COLO668 (cell line): ENCODE measurements around the gene RPL7L1.
"Not testable (repeated sequence)": the region's sequence is repeated elsewhere in the genome, so short reads cannot be mapped to it uniquely, and the experiment has no call there.

ENCODE experiments used
- DNase-seq: peaks from one replicate; lab custom pipeline; 2025; ENCODE audit not compliant: unreplicated experiment; lab: John Stamatoyannopoulos, UW

RPL7L1 gene

DNA sequence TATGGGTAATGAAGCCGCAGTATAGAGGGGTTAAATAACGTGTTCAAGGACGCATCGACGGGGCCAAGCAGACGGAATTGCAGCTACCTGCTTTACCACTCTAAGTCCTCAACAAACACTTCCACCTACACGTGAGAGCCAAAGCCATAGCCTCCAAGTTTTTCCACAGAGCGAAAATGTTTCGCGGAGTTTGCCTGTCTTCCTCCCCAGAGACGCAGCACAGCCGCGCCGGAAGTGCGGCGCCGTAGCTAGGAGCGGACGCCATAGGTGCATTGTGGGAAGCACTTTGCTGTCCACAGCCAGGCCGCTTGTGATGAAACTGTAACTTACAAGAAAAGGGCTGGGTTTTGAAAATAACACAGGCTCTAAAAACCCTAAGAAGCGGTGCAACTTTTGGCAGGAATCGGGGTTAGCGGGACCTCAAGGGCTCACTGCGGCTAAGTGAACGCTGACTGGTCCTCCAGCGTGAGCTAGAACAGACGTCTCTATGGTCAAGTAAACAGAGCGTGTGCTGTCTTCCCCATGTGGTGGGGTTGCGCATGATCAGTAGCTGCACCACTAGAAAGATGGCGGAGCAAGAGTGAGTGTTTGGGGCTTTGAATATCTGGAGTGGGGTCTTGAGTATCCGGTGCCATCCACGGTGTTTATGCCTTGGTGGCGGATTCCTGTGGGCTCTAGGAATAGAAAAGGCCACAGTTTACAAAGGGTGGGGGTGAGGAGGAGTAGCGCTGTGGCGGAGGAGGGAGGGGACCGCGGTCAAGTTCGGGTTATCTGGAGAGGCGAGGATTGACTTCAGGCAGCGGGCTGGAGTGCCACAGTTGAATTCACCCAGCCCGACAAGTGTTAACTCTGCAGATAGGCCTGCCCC lies at the start of gene RPL7L1:
Gene RPL7L1, plus strand, starts transcription at position 245 of the 868 bp plus-strand sequence. Its CDS starts 295 bp downstream, at position 540.
- DNase-seq, result peak; percentile 79

DNA sequence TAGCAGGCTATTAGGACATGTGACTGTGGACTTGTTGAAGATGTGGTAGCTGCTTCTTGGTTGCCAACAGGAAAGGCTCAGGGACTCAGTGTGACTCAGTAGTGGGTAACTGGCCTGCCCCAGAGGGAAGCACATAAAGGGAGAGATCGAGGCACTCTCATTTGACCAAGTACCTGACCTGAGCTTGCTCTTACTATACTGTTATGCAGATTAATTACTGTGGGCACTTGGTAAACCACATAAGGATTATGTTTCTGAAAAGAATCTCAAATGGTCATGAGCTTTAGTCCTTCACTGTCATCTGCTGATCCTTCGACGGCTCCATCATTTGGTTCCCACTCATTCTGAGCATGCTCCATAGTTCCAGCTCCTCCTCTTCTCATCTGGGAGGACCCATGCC lies 48.2 kb upstream of the RPL7L1 start:
- no peak for DNase-seq

DNA sequence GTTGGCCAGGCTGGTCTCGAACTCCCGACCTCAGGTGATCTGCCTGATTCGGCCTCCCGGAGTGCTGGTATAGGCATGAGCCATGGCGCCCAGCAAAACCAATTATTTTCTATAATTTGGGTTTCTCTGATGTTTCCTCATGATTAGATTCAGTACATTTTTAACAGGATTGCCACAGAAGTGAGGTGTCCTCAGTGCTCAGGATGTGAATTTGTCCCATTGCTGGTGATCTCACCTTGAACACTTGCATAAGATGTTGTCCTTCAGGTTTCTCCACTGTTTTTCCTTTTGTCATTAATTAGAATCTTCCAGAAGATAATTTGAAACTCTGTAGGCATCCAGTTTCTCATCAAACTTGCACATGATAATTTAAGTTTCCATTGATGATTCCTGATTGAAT lies 45.4 kb upstream of the RPL7L1 start:
- no peak for DNase-seq

DNA sequence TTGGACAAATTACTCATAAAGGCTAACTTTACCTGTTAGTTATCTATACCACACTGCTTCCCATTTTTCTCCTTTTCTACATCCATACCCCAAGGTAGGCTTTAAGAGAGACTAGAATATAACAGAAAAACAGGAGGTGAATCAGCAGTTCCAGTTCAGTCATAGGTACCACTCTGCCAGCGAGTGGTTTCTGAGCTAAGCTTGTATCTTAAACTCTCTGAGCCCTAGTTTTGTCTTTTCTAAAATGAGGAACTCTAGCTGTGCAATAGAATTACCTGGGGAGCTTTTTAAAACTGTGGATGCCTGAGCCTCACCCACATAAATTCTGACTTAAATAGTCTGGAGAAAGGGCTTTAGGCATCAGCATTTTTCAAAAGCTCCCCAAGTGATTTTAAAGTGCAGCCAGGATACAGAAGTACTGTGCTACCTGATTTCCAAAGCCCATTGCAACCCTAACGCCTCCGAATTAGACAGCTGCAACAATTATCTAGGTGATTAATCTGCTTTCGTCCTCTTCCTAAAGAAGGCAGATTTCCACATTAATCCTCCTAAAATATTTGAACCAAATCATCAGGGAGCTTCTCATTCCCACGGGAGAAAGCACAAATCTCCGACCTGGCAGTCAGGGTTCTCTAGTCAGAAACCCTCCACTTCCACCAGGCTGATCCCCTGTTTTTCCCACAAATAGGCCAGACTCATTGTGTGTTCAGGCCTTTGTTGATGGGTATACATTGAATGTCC lies 37.4 kb upstream of the RPL7L1 start:
- DNase-seq, result no peak

DNA sequence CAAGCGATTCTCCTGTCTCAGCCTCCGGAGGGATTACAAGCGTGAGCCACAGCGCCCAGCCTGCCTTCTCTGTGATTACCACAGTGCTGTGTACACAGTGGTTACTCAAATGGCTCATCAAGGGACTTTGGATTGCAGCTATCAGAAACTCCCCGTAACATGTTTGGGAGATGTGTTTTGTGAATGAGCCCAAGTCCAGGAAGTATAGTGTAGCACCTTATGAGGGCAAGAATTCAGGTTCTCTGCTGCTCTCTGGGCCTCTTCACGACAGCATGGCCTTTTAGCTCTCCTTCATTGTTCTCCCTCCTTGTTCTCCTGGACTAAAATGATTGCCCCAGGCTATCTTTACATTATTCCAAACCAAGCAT lies 34.1 kb upstream of the RPL7L1 start:
- peak; percentile 43 for DNase-seq

DNA sequence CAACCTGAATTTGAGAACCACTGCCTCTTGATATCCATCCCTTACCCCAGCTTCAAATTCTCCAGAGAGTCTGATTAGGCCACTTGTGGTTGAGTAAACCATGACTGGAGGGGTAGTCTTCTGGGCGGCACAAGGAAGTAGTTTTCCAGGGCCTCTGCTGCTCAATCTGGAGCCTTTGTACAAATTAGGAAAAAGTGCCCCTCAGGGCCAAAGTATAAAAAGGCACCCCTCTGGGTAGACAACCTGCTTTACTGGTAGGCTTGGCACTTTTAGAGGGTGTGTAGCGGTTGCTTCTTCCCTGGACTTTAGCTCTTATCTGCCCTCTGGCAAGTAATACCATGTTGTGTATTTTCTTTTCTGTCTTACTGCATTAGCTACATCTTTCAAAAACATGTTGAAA lies 32.9 kb upstream of the RPL7L1 start:
- DNase-seq, result no peak

DNA sequence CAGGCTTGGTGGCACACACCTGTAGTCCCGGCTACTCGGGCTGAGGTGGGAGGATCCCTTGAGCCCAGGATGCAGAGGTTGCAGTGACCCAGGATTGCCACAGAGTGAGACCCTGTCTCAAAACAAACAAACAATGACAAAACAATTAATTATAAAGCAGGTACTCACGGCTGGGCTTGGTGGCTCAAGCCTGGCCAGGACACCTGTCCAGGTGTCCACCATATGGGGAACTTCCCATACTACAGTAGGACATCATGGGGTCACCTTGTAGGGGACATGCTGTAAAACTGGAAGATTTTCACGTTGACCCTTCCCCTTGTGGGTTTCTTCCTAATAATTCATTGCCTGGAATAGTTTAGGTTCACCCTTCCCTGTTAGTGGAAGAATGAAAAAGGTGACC lies 30.7 kb upstream of the RPL7L1 start:
- no peak for DNase-seq

DNA sequence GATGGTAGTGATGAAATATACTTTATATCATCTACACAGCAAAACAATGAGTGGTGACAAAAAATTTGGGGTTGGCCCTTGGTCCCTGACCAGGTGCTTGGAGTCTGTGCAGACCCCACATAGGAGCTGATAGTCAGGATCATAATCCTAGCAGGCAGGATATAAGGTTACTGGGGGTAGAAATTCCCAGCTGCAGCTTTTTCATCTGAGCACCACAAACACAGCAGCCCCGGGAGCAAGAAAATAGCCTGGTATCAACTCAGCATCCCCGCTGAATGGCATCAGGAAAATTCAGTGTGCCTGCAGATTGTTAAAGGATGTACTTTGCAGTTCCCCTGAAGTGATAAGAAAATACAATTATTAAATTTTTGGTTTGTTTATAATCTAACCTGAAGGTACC lies 27.8 kb upstream of the RPL7L1 start:
- DNase-seq, result no peak

DNA sequence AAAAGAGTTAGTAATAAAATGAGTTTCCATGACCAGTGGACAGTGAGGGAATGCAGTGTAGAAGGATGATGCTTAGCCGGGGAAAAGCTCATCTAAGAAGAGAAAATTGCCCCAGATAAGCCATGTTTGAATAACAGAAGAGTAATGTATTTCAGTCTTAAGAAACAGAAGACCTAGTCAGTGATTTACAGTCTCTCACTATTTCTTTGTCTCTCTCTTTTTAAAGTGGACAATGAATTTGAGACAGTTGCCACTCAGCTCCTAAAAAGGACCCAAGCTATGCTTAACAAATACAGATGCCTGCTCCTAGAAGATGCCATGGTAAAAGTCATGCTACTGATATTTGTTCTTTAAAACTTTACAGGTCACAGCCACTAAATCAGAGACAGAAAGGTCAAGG lies 19.4 kb upstream of the RPL7L1 start:
- no peak for DNase-seq

DNA sequence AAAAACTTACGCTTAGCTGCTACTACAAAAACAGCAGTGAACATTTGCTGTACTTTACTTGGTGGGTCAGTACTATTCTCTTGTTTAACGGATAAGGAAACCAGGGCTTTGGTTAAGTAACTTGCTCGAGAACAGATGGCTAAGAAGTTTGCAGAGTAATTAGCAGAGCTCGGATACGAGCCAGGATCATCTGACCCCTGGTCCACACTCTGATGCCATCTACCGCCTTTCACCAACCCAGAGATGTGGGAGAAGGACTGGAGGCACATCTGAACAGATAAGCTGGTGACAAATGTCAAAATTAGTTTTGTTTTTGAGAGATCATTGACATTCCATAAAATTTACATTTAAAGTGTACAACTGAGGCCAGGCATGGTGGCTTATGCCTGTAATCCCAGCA lies 18.9 kb upstream of the RPL7L1 start:
- DNase-seq, result no peak

DNA sequence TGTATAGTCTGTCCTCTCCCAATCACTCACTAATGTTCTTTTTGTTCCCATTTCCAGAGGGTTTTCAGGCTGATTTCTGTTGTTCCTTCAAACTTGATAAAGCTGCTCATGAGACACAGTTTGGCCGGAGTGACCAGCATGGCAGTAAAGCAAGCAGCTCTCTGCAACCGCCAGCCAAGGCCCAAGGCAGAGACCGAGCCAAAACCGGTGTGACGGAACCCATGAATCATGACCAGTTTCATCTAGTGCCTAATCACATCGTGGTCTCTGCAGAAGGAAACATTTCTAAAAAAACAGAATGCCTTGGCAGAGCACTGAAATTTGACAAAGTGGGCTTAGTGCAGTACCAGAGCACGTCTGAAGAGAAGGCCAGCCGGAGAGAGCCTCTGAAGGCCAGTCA lies 14.8 kb upstream of the RPL7L1 start:
- no peak for DNase-seq

DNA sequence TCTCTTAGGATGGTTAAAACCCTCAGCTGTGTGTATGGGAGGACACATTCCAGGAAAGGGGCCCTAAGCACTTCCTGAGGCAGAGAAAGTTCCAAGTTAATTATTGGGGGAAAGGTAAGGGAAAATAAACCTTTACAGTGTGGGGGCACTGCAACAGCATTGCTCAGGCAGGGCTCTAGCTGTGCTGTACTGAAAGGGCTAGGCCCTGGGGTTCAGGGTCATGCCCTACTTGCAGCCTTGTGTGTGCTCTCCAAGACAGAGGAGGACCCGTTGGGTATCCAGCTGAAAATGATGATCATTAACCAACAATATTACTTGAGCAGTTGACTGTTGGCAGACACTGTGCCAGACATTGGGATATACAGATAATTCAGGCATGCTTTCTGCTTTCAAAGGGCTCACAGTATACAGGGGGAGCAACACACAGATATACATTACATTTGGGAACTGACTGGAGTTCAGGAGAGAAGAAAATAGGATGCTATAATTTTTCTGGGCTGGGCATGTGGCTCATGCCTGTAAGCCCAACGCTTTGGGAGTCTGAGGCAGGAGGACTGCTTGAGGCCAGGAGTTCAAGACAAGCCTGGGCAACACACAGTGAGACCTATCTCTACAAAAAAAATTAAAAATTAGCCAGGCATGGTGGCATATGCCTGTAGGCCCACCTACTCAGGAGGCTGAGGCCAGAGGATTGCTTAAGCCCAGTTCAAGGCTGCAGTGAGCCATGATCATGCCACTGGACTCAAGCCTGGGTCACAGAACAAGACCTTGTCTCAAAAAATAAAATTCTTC lies 9.1 kb upstream of the RPL7L1 start:
- DNase-seq, result no peak

DNA sequence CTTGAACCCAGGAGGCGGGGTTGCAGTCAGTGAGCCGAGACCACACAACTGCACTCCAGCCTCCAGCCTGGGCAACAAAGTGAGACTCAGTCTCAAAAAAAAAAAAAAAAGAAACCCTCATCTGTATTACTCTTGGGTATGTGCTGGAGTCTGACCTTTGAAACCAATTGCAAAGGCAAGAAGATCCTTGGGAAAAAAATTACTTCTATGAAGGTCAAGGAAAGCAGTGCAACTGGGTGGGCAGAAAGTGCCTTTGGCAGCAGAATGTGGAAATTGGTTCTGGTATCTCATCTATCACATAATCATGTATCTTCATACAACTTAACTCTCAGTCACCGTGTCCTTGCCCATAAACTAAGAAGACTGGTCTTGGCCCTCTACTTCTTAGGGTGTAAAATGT lies 7.7 kb upstream of the RPL7L1 start:
- no peak for DNase-seq

DNA sequence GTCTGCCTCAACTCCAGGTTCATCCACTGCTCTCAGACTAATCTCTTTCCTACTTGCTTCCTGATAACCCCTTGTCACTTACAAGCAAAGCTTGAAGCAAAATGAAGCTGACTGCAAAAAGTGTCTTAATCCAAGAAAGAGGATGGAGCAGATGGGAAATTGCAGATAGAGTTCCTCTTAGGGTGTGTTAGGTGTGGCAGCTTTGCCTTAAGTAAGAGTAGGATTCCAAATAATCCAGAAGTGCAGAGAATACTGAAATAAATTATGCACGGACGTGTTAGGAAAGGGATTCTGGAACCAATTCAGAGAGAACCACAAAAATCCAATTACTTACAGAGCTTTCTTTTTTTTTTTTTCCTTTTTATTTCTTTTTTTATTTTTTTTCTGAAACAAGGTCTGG lies 6.1 kb upstream of the RPL7L1 start:
- no peak for DNase-seq

DNA sequence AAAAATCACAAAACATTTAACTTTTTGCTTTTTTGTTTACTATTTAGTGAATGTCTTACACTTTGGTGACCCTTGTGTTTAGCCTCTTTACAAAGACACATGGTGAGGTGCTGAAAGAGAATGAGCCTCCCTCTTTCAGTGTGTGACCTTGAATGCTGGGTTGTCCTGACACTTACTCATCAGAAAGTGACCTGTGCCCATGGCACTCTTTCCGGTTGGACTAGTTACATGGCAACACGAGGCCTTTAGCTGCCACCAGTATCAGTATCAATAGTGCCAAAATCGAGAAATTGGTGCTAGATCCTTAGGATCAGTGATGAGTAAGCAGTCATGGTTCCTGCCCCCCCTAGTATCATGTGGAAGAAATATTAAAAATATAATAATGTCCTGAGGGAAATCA lies 1.7 kb upstream of the RPL7L1 start:
- no peak for DNase-seq

DNA sequence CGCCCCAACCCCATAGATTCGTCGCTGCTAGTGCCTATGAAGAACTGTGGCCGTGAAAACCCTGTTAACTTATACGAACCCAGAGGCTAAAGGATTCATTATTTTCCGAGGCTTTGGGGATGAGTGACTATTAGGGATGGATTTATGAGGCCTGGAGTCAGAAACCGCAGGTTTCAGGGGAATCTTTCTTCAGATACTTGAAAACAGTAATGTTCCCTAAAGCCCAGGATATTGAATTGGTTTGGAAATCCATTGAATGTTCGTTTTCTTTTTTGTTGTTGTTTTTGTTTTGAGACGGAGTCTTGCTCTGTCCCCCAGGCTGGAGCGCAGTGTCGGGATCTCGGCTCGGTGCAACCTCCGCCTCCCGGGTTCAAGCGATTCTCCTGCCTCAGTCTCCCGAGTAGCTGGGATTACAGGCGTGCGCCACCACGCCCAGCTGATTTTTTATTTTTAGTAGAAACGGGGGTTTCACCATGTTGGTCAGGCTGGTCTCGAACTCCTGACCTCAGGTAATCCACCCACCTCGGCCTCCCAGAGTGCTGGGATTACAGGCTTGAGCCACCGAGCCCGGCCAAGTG lies 913 bp downstream of the RPL7L1 start:
- not testable (repeated sequence) for DNase-seq

DNA sequence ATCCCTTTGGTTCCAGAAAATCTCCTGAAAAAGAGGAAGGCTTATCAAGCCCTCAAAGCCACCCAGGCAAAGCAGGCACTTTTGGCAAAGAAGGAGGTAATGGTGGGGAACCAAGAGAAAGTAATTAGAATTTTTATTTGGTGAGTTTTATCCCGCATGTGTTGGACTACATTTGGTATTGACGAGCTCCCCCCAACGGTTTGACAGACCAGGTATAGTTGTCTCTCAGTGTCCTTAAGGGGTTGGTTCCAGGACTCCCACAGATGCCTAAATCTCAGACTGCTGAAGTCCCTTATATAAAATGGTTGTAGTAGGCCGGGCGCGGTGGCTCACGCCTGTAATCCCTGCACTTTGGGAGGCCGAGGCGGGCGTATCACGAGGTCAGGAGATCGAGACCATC lies 1.5 kb downstream of the RPL7L1 start:
- DNase-seq, result not testable (repeated sequence)

DNA sequence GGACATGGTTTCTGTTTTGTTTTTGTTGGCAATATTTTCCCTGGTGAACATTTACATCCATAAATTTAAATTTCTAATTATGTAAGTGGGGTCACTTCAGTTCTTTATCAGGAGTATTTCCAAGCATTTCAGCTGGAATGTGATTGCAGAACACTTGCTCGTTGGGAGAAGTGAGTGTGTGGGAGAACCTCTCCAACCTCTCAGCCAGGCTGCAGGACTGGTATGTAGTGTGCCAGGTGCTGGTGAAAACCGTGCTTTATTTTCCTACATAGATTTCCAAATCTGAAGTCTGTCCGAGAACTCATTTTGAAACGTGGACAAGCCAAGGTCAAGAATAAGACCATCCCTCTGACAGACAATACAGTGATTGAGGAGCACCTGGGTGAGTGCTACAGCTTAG lies 6.3 kb downstream of the RPL7L1 start:
- DNase-seq, result no peak

DNA sequence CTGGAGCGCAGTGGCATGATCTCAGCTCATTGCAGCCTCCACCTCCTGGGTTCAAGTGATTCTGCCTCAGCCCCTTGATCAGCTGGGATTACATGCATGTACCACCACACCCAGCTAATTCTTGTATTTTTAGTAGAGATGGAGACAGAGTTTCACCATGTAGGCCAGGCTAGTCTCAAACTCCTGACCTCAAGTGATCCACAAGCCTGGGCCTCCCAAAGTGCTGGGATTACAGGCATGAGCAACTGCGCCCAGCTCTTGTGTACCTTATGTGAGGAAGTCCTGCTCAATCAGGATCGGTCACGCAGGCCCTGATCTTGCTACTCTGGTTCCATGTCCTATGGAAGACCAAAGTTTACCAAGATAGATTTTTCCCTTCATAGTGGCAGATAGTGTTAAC lies 8.8 kb downstream of the RPL7L1 start:
- not testable (repeated sequence) for DNase-seq

DNA sequence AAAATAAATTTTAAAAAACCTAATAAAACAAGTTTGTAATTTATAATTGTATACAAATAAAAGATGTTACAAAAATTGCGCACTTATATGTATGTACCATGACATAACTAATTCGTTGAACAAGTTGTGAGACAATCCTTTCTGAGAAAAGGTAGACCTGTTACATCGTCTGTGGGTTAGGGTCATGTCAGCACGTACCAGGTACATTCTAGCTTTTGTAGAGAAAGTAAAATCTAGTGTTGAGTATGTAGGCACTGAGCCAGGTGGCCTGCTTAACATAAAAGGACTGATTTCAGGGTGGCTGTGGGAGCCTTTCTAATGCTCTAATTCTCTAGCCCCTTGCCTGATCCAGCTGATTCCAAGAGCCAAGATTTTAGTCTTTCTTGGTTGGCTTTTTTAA lies 10.4 kb downstream of the RPL7L1 start:
- no peak for DNase-seq
